H1 (cell line): Measurements from ENCODE around the gene STEEP1. TPM values are rescaled to one million over a fixed set of nuclear protein-coding genes. Genes with fewer than 3 reads are reported as not detected.

ENCODE experiments used
- CTCF ChIA-PET: fragments of 300-600 bp; sonication (Branson Sonifier 250); formaldehyde crosslinking; loops from one replicate; lab custom pipeline; 2021; ENCODE audit not compliant: partially characterized antibody; lab: Charles Lee
- POLR2A ChIA-PET: fragments of 300-600 bp; sonication (Branson Sonifier 250); formaldehyde crosslinking; loops from one replicate; lab custom pipeline; 2021; ENCODE audit warnings: inconsistent platforms; ENCODE audit not compliant: partially characterized antibody; lab: Charles Lee
- DNase-seq, 2 experiments: peaks; one replicate each; pipeline versions ENCODE4 v3.0.0 to v3.0.0-alpha.2; 2010 to 2022; ENCODE audit warnings: low spot score in 2 of 2, low read depth in 1 of 2, mixed read lengths in 1 of 2
- FAIRE-seq: peaks from 2 replicates; lab custom pipeline; 2011; peaks lifted over from hg19 to GRCh38; lab: Jason Lieb, UNC
- H2AFZ ChIP-seq: 2 replicates; pipeline ENCODE4 v1.8.1; 2012; ENCODE audit warnings: low read length, inconsistent platforms
- H2AK5ac ChIP-seq: 2 replicates; pipeline ENCODE4 v1.6.1; 2013; ENCODE audit warnings: low read depth, low read length
- H2BK120ac ChIP-seq: replicated peaks from 2 replicates; pipeline ENCODE3; 2013; ENCODE audit warnings: low read depth, low read length, inconsistent platforms
- H2BK12ac ChIP-seq: 2 replicates; pipeline ENCODE4 v1.6.1; 2013; ENCODE audit warnings: low read depth, low read length
- H2BK15ac ChIP-seq: 2 replicates; pipeline ENCODE4 v1.6.1; 2013; ENCODE audit warnings: low read length
- H2BK20ac ChIP-seq: 2 replicates; pipeline ENCODE4 v1.6.1; 2013; ENCODE audit warnings: low read length
- H2BK5ac ChIP-seq: 2 replicates; pipeline ENCODE4 v1.6.1; 2013; ENCODE audit warnings: low read depth, low read length
- H3K14ac ChIP-seq: 2 replicates; pipeline ENCODE4 v1.6.1; 2013; ENCODE audit warnings: inconsistent platforms; ENCODE audit not compliant: insufficient read length
- H3K18ac ChIP-seq: 2 replicates; pipeline ENCODE4 v1.6.1; 2013; ENCODE audit warnings: low read length; ENCODE audit errors: extremely low read depth
- H3K23ac ChIP-seq: 2 replicates; pipeline ENCODE4 v1.6.1; 2013; ENCODE audit warnings: inconsistent platforms; ENCODE audit not compliant: insufficient read length
- H3K23me2 ChIP-seq: 2 replicates; pipeline ENCODE4 v1.6.1; 2013; ENCODE audit warnings: low read depth, low read length
- H3K27ac ChIP-seq: 2 replicates; pipeline ENCODE4 v1.6.1; 2011; ENCODE audit warnings: low read depth, low read length, inconsistent platforms
- H3K27me3 ChIP-seq, 4 experiments: replicated peaks in 1 of 4; 1 replicate in 1 of 4; 2 replicates in 3 of 4; pipeline versions ENCODE4 v1.6.1 to v1.8.1; 2011 to 2013; ENCODE audit warnings: low read length in 3 of 4, mild to moderate bottlenecking in 3 of 4, inconsistent platforms in 2 of 4, mixed read lengths in 2 of 4, moderate library complexity in 1 of 4; ENCODE audit not compliant: control insufficient read depth in 3 of 4, insufficient read depth in 3 of 4; ENCODE audit errors: extremely low read depth in 1 of 4
- H3K36me3 ChIP-seq, 4 experiments: 2 replicates each; pipeline versions ENCODE4 v1.6.1 to v1.8.1; 2011 to 2013; ENCODE audit warnings: mild to moderate bottlenecking in 4 of 4, low read length in 3 of 4, moderate library complexity in 2 of 4, control low read depth in 1 of 4, inconsistent platforms in 1 of 4; ENCODE audit not compliant: insufficient read depth in 4 of 4, control insufficient read depth in 2 of 4
- H3K4ac ChIP-seq: replicated peaks from 2 replicates; pipeline ENCODE3; 2013; ENCODE audit warnings: low read length, low read depth, mixed read lengths, inconsistent platforms; ENCODE audit not compliant: insufficient read length
- H3K4me1 ChIP-seq, 4 experiments: replicated peaks in 1 of 4; 1 replicate in 1 of 4; 2 replicates in 3 of 4; pipeline versions ENCODE4 v1.6.1 to v1.8.1; 2011 to 2013; ENCODE audit warnings: low read length in 3 of 4, inconsistent platforms in 2 of 4, mixed read lengths in 1 of 4; ENCODE audit not compliant: insufficient read depth in 4 of 4, control insufficient read depth in 3 of 4
- H3K4me2 ChIP-seq, 2 experiments: 2 replicates each; pipeline versions ENCODE4 v1.6.1 to v1.8.1; 2011 to 2013; ENCODE audit warnings: low read depth in 2 of 2, low read length in 2 of 2, control low read depth in 1 of 2, inconsistent platforms in 1 of 2, mild to moderate bottlenecking in 1 of 2; ENCODE audit not compliant: insufficient read depth in 1 of 2
- H3K4me3 ChIP-seq, 4 experiments: fragments of 200-600, 300-600 bp in 1 of 4; sonication (generic), shearing (Covaris generic), sonication (Bioruptor Twin) in 1 of 4; 2 replicates each; pipeline versions ENCODE4 v1.5.1 to v1.8.1; 2011 to 2016; ENCODE audit warnings: low read length in 4 of 4, low read depth in 3 of 4, control low read depth in 2 of 4, inconsistent platforms in 2 of 4, mild to moderate bottlenecking in 2 of 4, mixed read lengths in 1 of 4, moderate library complexity in 1 of 4; ENCODE audit not compliant: insufficient read depth in 2 of 4; ENCODE audit errors: extremely low read depth in 1 of 4
- H3K56ac ChIP-seq: replicated peaks from 2 replicates; pipeline ENCODE3; 2013; ENCODE audit warnings: low read depth, mild to moderate bottlenecking, mixed read lengths, low read length, inconsistent platforms; ENCODE audit not compliant: insufficient read length
- H3K79me1 ChIP-seq: 2 replicates; pipeline ENCODE4 v1.6.1; 2013; ENCODE audit warnings: low read depth, low read length, control low read depth
- H3K79me2 ChIP-seq, 2 experiments: 2 replicates each; pipeline versions ENCODE4 v1.6.1 to v1.8.1; 2012 to 2013; ENCODE audit warnings: low read length in 2 of 2, mild to moderate bottlenecking in 2 of 2, inconsistent platforms in 1 of 2; ENCODE audit not compliant: insufficient read depth in 2 of 2, control insufficient read depth in 1 of 2
- H3K9ac ChIP-seq, 4 experiments: replicated peaks in 1 of 4; 1 replicate in 1 of 4; 2 replicates in 3 of 4; pipeline versions ENCODE4 v1.6.1 to v1.8.1; 2011 to 2013; ENCODE audit warnings: low read depth in 3 of 4, low read length in 3 of 4, control low read depth in 2 of 4, mild to moderate bottlenecking in 2 of 4, moderate library complexity in 2 of 4, inconsistent platforms in 1 of 4; ENCODE audit errors: extremely low read depth in 1 of 4
- H3K9me3 ChIP-seq, 2 experiments: 2 replicates each; pipeline versions ENCODE4 v1.6.1 to v1.8.1; 2012 to 2013; ENCODE audit warnings: mild to moderate bottlenecking in 2 of 2, moderate library complexity in 2 of 2, control low read depth in 1 of 2, inconsistent platforms in 1 of 2, low read depth in 1 of 2, low read length in 1 of 2, mixed read lengths in 1 of 2; ENCODE audit not compliant: insufficient read depth in 2 of 2
- H4K20me1 ChIP-seq, 2 experiments: replicated peaks in 1 of 2; 2 replicates each; pipeline versions ENCODE3 to v1.8.1; 2011 to 2013; ENCODE audit warnings: inconsistent platforms in 2 of 2, low read length in 2 of 2, mild to moderate bottlenecking in 1 of 2; ENCODE audit not compliant: insufficient read depth in 2 of 2, control insufficient read depth in 1 of 2
- H4K5ac ChIP-seq: 2 replicates; pipeline ENCODE4 v1.6.1; 2013; ENCODE audit warnings: low read length, low read depth, mixed read lengths, inconsistent platforms; ENCODE audit not compliant: insufficient read length
- H4K8ac ChIP-seq: 2 replicates; pipeline ENCODE4 v1.8.0; 2013; ENCODE audit warnings: mild to moderate bottlenecking, moderate library complexity, low read length, inconsistent platforms; ENCODE audit not compliant: insufficient read depth; ENCODE audit errors: extremely low read depth
- H4K91ac ChIP-seq: replicated peaks from 2 replicates; pipeline ENCODE3; 2013; ENCODE audit warnings: low read length, mixed read lengths, inconsistent platforms; ENCODE audit not compliant: insufficient read length
- CTCF ChIP-seq, 3 experiments: IDR thresholded peaks; 1 replicate in 2 of 3; 2 replicates in 1 of 3; pipeline versions ENCODE4 v1.5.1 to v1.6.1; 2011; ENCODE audit warnings: low read length in 3 of 3, mild to moderate bottlenecking in 3 of 3, inconsistent platforms in 2 of 3, low read depth in 1 of 3, moderate library complexity in 1 of 3; ENCODE audit not compliant: insufficient read depth in 1 of 3; ENCODE audit errors: control extremely low read depth in 1 of 3
- WGBS, 2 experiments: shearing (Covaris generic) in 1 of 2; methylation state at CpG; one replicate each; pipeline versions ENCODE4 v1.1.6 to v1.1.7; 2013 to 2015; ENCODE audit warnings: low lambda C conversion rate in 2 of 2, mixed read lengths in 2 of 2, inconsistent platforms in 1 of 2, low coverage in 1 of 2, missing lambda C conversion rate in 1 of 2; ENCODE audit not compliant: insufficient replicate concordance in 2 of 2, insufficient coverage in 1 of 2, insufficient read length in 1 of 2; ENCODE audit errors: extremely low coverage in 1 of 2, missing lambda C conversion rate in 1 of 2; 5-methylcytosine and 5-hydroxymethylcytosine counted together
- polyA plus RNA-seq, 7 experiments: library from polyadenylated mRNA; depleted of rRNA in 3 of 7; stranded (reverse) in 5 of 7; unstranded in 2 of 7; fragments of >200 nt in 5 of 7; fragments of 200-250 nt in 2 of 7; gene quantifications; 1 replicate in 5 of 7; 2 replicates in 1 of 7; 4 replicates in 1 of 7; pipeline versions ENCODE4 v1.2.1 to v1.2.3, GENCODE V29; 2011 to 2013; ENCODE audit warnings: missing spikeins in 2 of 7, mixed read lengths in 2 of 7
- total RNA-seq: library from RNA; stranded (reverse); fragmentation: NEBNext Ultra II Directional; extraction: Animal tissue kit (Norgen Biotek cat#: 25700); gene quantifications from 2 replicates; pipeline ENCODE4 v1.2.1, GENCODE V29; 2021

Gene STEEP1
- total and polyA plus RNA-seq, 2 of the 8 experiments (the other 6 are each of a cell fraction or from before 2014, with no cell fraction given) = 9.2 to 29.7 TPM

GRCh38 chrX:119614776-119615175 is 49.6 kb upstream of the STEEP1 start:
- H4K5ac ChIP-seq = no peak overlapping the region
- H2AFZ ChIP-seq = no peak overlapping the region
- no peaks in the 10 kb centered on the region for H3K23me2 ChIP-seq
- H2BK20ac ChIP-seq = no peak overlapping the region
- no peak overlapping the region for H3K23ac ChIP-seq
- POLR2A ChIA-PET = interaction anchor here (1.8 kb wide), 1 partner anchor 9 kb away, joined by 8 read pairs; the partner anchor contains the start of gene NKRF
- no peak overlapping the region for H3K14ac ChIP-seq
- H4K20me1 ChIP-seq = no peaks in the 10 kb centered on the region
- H3K27ac ChIP-seq = no peak overlapping the region
- peaks cover 0 to 5% (median 3%) of the 10 kb centered on the region in 4 experiments; a peak in 3 of 7 replicates for H3K4me1 ChIP-seq
- DNase-seq (no peak), FAIRE-seq (no peak)
- no peaks in the 10 kb centered on the region for H3K36me3 ChIP-seq
- no peaks in the 10 kb centered on the region for H3K79me1 ChIP-seq
- no peak overlapping the region for H3K4ac ChIP-seq
- no peak overlapping the region for H3K4me3 ChIP-seq
- H2BK12ac ChIP-seq = no peak overlapping the region
- CTCF ChIA-PET = interaction anchor here (1.5 kb wide), 1 partner anchor 115 kb away, joined by 5 read pairs; no protein-coding TSS in a partner anchor
- H3K9ac ChIP-seq = no peak overlapping the region
- no peak overlapping the region for H2BK15ac ChIP-seq
- H3K4me2 ChIP-seq = no peak overlapping the region
- no peak overlapping the region for H2BK5ac ChIP-seq
- H4K8ac ChIP-seq = no peak overlapping the region
- H3K79me2 ChIP-seq = no peaks in the 10 kb centered on the region
- H2AK5ac ChIP-seq = no peak overlapping the region
- no peak overlapping the region for H3K56ac ChIP-seq
- H2BK120ac ChIP-seq = no peak overlapping the region
- H3K9me3 ChIP-seq = no peaks in the 10 kb centered on the region
- H3K27me3 ChIP-seq = no peaks in the 10 kb centered on the region
- no peak overlapping the region for H3K18ac ChIP-seq
- H4K91ac ChIP-seq = no peak overlapping the region
- WGBS, 2 experiments = 86% methylated on average over 5 of the region's 13 CpGs; no CpG with 5 or more reads in 1 of the 2 experiments
- TF ChIP-seq CTCF (IDR thresholded peaks at IDR 0.05; ENCODE audit: control extremely low read depth in 1 of 3, insufficient read depth in 1 of 3, low read depth in 1 of 3, low read length in 3 of 3) = no peak
